K562 (cell line): Measurements from ENCODE around the gene CYLD. TPM values are rescaled to one million over a fixed set of nuclear protein-coding genes. Genes with fewer than 3 reads are reported as not detected.

ENCODE experiments used
- ATAC-seq: fragments of 200-7000 bp; cut with Tn5 transposase; 3 replicates; pipeline ENCODE4 v1.9.1; 2020; ENCODE audit warnings: moderate library complexity
- BruUV-seq: library from RNA; stranded (reverse); fragments of 400-500 nt; replicated peaks from 2 replicates; lab custom pipeline; 2021; lab: Mats Ljungman, UMichigan
- CTCF ChIA-PET: fragments of 300-600 bp; formaldehyde crosslinking; extraction: SDS; loops from one replicate; lab custom pipeline; 2021; ENCODE audit warnings: low intra/inter-chr PET ratio; lab: Yijun Ruan, JAX
- POLR2A ChIA-PET: fragments of 300-600, 350-650 bp; sonication (Branson Sonifier 250); formaldehyde crosslinking; extraction: SDS; loops from one replicate; lab custom pipeline; 2021; ENCODE audit warnings: antibody characterized with exemption, inconsistent platforms; lab: Yijun Ruan, JAX
- DNase-seq, 4 experiments: peaks; one replicate each; pipeline versions ENCODE4 v3.0.0 to v3.0.0-alpha.2; 2011 to 2018; ENCODE audit warnings: low spot score in 3 of 4, mixed read lengths in 3 of 4; ENCODE audit errors: extremely low read depth in 1 of 4
- FAIRE-seq: peaks from 2 replicates; lab custom pipeline; 2011; peaks lifted over from hg19 to GRCh38; lab: Jason Lieb, UNC
- H2AFZ ChIP-seq: 2 replicates; pipeline ENCODE4 v1.6.0; 2011; ENCODE audit warnings: low read depth, low read length, control low read depth, inconsistent platforms
- H3K27ac ChIP-seq: fragments of 200-600 bp; 3 replicates; pipeline ENCODE4 v1.8.0; 2011; ENCODE audit warnings: low read depth, mild to moderate bottlenecking, control low read depth, inconsistent platforms, low read length, moderate library complexity, mixed read lengths; ENCODE audit errors: extremely low read depth
- H3K27me3 ChIP-seq, 2 experiments: fragments of 300-600 bp in 1 of 2; 2 replicates in 1 of 2; 3 replicates in 1 of 2; pipeline versions ENCODE4 v1.6.0 to v1.8.0; 2011; ENCODE audit warnings: inconsistent platforms in 2 of 2, low read length in 2 of 2, mild to moderate bottlenecking in 1 of 2, mixed read lengths in 1 of 2, moderate library complexity in 1 of 2; ENCODE audit not compliant: control insufficient read depth in 2 of 2, insufficient read depth in 2 of 2
- H3K36me3 ChIP-seq: fragments of 300-600 bp; 3 replicates; pipeline ENCODE4 v1.8.0; 2011; ENCODE audit warnings: mild to moderate bottlenecking, low read length, inconsistent platforms; ENCODE audit not compliant: control insufficient read depth, insufficient read depth
- H3K4me1 ChIP-seq, 2 experiments: fragments of 200-600 bp in 1 of 2; replicated peaks in 1 of 2; 2 replicates in 1 of 2; 3 replicates in 1 of 2; pipeline versions ENCODE4 v1.5.1 to v1.8.0; 2011; ENCODE audit warnings: inconsistent platforms in 2 of 2, low read length in 2 of 2, mild to moderate bottlenecking in 1 of 2, mixed read lengths in 1 of 2, moderate library complexity in 1 of 2; ENCODE audit not compliant: control insufficient read depth in 2 of 2, insufficient read depth in 2 of 2
- H3K4me2 ChIP-seq: 2 replicates; pipeline ENCODE4 v1.6.1; 2011; ENCODE audit warnings: low read length, control low read depth, inconsistent platforms, mixed read lengths; ENCODE audit not compliant: insufficient read depth
- H3K4me3 ChIP-seq: fragments of 200-600 bp; sonication (generic), shearing (Covaris generic); 2 replicates; pipeline ENCODE4 v1.5.1; 2016; ENCODE audit warnings: control low read depth, inconsistent platforms
- H3K79me2 ChIP-seq: fragments of 200-600 bp; 3 replicates; pipeline ENCODE4 v1.8.0; 2011; ENCODE audit warnings: low read length, inconsistent platforms; ENCODE audit not compliant: control insufficient read depth, insufficient read depth
- H3K9ac ChIP-seq, 2 experiments: 2 replicates each; pipeline versions ENCODE4 v1.6.0 to v1.6.1; 2011; ENCODE audit warnings: low read depth in 2 of 2, low read length in 2 of 2, control low read depth in 1 of 2, inconsistent platforms in 1 of 2, mild to moderate bottlenecking in 1 of 2, mixed read lengths in 1 of 2; ENCODE audit not compliant: insufficient read depth in 1 of 2
- H3K9me1 ChIP-seq: one replicate; pipeline ENCODE4 v1.6.0; 2011; ENCODE audit warnings: inconsistent platforms, mild to moderate bottlenecking, low read length, moderate library complexity; ENCODE audit not compliant: control insufficient read depth, insufficient read depth
- H3K9me3 ChIP-seq: replicated peaks from 2 replicates; pipeline ENCODE4 v1.5.1; 2011; ENCODE audit warnings: low read depth, low read length, inconsistent platforms; ENCODE audit not compliant: control insufficient read depth, insufficient read depth
- H4K20me1 ChIP-seq: replicated peaks from 2 replicates; pipeline ENCODE4 v1.6.1; 2011; ENCODE audit warnings: low read length, inconsistent platforms, mixed read lengths; ENCODE audit not compliant: control insufficient read depth, insufficient read depth
- HDAC6 ChIP-seq: IDR thresholded peaks from 2 replicates; pipeline ENCODE4 v1.6.1; 2012; ENCODE audit warnings: low read depth, mild to moderate bottlenecking, control low read depth, inconsistent platforms, low read length, moderate library complexity
- HNRNPL ChIP-seq: fragments of 200-400 bp; formaldehyde crosslinking; IDR thresholded peaks from 2 replicates; pipeline ENCODE4 v1.6.1; 2017; ENCODE audit warnings: low read depth, mild to moderate bottlenecking, low read length
- HNRNPUL1 ChIP-seq: fragments of 200-400 bp; formaldehyde crosslinking; IDR thresholded peaks from 2 replicates; pipeline ENCODE4 v1.6.1; 2017; ENCODE audit warnings: low read length
- MYC ChIP-seq, 2 experiments: fragments of 250-450 bp in 1 of 2; sonication (Bioruptor Pico) in 1 of 2; IDR thresholded peaks; 2 replicates each; pipeline versions ENCODE4 v1.5.1 to v1.6.1; 2012 to 2021; ENCODE audit warnings: low read depth in 2 of 2, borderline replicate concordance in 1 of 2, improper control_type of control experiment in 1 of 2, low read length in 1 of 2, mild to moderate bottlenecking in 1 of 2, moderate library complexity in 1 of 2
- NFYB ChIP-seq: IDR thresholded peaks from 2 replicates; pipeline ENCODE4 v1.6.1; 2011; ENCODE audit warnings: mild to moderate bottlenecking, moderate library complexity; ENCODE audit not compliant: insufficient read length; ENCODE audit errors: extremely low read depth
- NR2C2 ChIP-seq, 2 experiments: fragments of 200-800 bp in 1 of 2; sonication (Bioruptor generic) in 1 of 2; sonication (generic) in 1 of 2; formaldehyde crosslinking in 1 of 2; IDR thresholded peaks; 2 replicates each; pipeline versions ENCODE4 v1.6.1 to v1.8.0; 2016 to 2022; ENCODE audit warnings: mild to moderate bottlenecking in 1 of 2, missing compliant biosample characterization in 1 of 2, missing genetic modification characterization in 1 of 2, missing genetic modification reagents in 1 of 2
- PHF8 ChIP-seq: fragments of 200-600 bp; sonication (generic); IDR thresholded peaks from 2 replicates; pipeline ENCODE4 v1.6.1; 2012; ENCODE audit warnings: mixed run types, mild to moderate bottlenecking, inconsistent platforms, low read length, moderate library complexity, borderline replicate concordance
- TAL1 ChIP-seq: fragments of 450-650 bp; IDR thresholded peaks from 2 replicates; pipeline ENCODE4 v1.6.1; 2016; ENCODE audit warnings: mild to moderate bottlenecking
- THRAP3 ChIP-seq: fragments of 450-650 bp; IDR thresholded peaks from 2 replicates; pipeline ENCODE4 v1.6.1; 2016; ENCODE audit warnings: mild to moderate bottlenecking, inconsistent platforms, borderline replicate concordance
- YBX1 ChIP-seq: fragments of 450-650 bp; IDR thresholded peaks from 2 replicates; pipeline ENCODE4 v1.7.1; 2016; ENCODE audit warnings: mild to moderate bottlenecking
- ZNF696 ChIP-seq: fragments of 250-450 bp; sonication (Bioruptor Pico); conservative IDR thresholded peaks from 2 replicates; pipeline ENCODE4 v1.4.0; 2020; ENCODE audit warnings: mild to moderate bottlenecking, moderate library complexity
- WGBS: fragments of 100-300 bp; shearing (Covaris generic); methylation state at CpG from one replicate; pipeline ENCODE4 v1.1.6; 2016; ENCODE audit warnings: low coverage, mixed read lengths; ENCODE audit not compliant: insufficient coverage; ENCODE audit errors: missing lambda C conversion rate; 5-methylcytosine and 5-hydroxymethylcytosine counted together
- in situ Hi-C: fragments of 300-500 bp; cut with MboI; formaldehyde crosslinking; loops from 4 replicates; pipeline ENCODE4 v1.15.0; 2018; ENCODE audit warnings: inconsistent platforms, mixed read lengths
- intact Hi-C: fragments of 100-400 bp; cut with micrococcal nuclease; formaldehyde crosslinking; loops from 2 replicates; pipeline ENCODE4 v1.14.2; 2022
- polyA plus RNA-seq, 8 experiments: library from polyadenylated mRNA; depleted of rRNA in 4 of 8; stranded (reverse) in 5 of 8; unstranded in 3 of 8; fragments of >200 nt; fragmentation: Nextera tagmentation in 2 of 8; fragmentation: Illumina TruSeq in 1 of 8; extraction: Ambion mirVana in 2 of 8; extraction: Trizol in 1 of 8; gene quantifications; 2 replicates each; pipeline versions ENCODE4 v1.2.1 to v1.2.3, GENCODE V29; 2011 to 2014; ENCODE audit warnings: inconsistent platforms in 1 of 8, missing spikeins in 1 of 8
- total RNA-seq, 7 experiments: library from RNA; depleted of rRNA in 6 of 7; stranded (reverse); fragments of >200 nt in 6 of 7; fragmentation: Illumina TruSeq in 2 of 7; extraction: Trizol in 2 of 7; gene quantifications; 2 replicates each; pipeline versions ENCODE4 v1.2.1 to v1.2.3, GENCODE V29; 2011 to 2021; ENCODE audit warnings: low replicate concordance in 1 of 7
- TF ChIP-seq, protein P1 (sequence below), 2 experiments: fragments of 450-650 bp in 1 of 2; sonication (generic) in 1 of 2; formaldehyde crosslinking in 1 of 2; IDR thresholded peaks in 1 of 2; conservative IDR thresholded peaks in 1 of 2; 2 replicates each; pipeline versions ENCODE4 v1.6.1 to v1.8.1; 2016 to 2023; ENCODE audit warnings: mild to moderate bottlenecking in 2 of 2, moderate library complexity in 2 of 2, inconsistent platforms in 1 of 2, missing genetic modification reagents in 1 of 2

The CYLD gene
- total and polyA plus RNA-seq, 9 of the 15 experiments (the other 6 are each of a cell fraction or from before 2014, with no cell fraction given), result 3.4 to 7.4 (median 5.3) TPM

DNA sequence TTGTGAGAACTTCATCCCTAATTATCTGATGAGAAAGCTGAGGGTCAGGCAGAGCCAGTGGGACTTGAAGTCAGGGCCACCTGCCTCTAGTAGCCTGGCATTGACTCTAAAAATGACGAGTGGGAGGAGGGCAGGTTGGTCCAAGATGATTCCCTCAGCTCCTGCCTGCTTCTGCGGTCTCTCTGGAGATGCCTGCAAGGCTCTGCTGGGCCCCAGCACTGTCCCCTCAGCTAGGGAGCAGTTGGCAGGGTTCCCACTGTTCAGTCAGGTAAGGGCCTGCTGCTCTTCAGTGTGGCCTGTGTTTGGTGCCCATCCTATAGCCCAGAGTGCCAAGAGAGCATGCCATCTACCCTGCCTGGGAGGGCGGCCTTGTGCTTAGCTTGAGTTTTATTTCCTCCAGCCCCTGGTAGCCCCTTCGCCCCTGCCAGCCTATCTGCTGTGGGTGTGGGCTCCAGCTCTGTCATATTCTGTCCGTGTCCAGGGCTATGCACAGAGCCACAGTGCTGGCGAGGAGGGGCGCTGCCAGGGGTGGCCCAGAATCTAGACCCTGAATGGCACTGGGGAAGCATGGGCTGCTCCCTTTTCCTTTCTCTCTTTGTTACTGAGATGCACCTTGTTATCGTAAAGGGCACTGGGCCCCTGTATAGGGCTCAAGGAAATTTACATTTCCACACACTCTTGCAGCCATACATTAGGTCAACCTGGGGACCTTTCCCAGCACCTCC lies 68.5 kb downstream of the CYLD start:
- H3K79me2 ChIP-seq, result no peaks in the 10 kb centered on the region

More for the DNA sequence above, 68.5 kb downstream of the CYLD start:
- DNase-seq (no peak), ATAC-seq (no peak), FAIRE-seq (no peak)
- H3K9me3 ChIP-seq, result no peaks in the 10 kb centered on the region
- no peak overlapping the region for H3K4me3 ChIP-seq
- no peaks in the 10 kb centered on the region for H3K9me1 ChIP-seq
- no peak for TF ChIP-seq NR2C2 (CRISPR knock-in tag; IDR thresholded peaks at IDR 0.05)
- TF ChIP-seq NR2C2 (tag; IDR thresholded peaks at IDR 0.05), result no peak
- TF ChIP-seq ZNF696 (CRISPR knock-in tag), result no peak
- no peak for TF ChIP-seq YBX1
- TF ChIP-seq PHF8, result no peak
- no peak for TF ChIP-seq HNRNPL
- no peak for TF ChIP-seq HNRNPUL1
- TF ChIP-seq NFYB, result no peak
- TF ChIP-seq HDAC6, result no peak
- no peak for TF ChIP-seq THRAP3
- no peak for TF ChIP-seq TAL1
- TF ChIP-seq MYC (IDR thresholded peaks at IDR 0.05; ENCODE audit: low read depth, low read length), result no peak
- TF ChIP-seq MYC (CRISPR knock-in tag; IDR thresholded peaks at IDR 0.05; ENCODE audit: borderline replicate concordance, low read depth), result no peak
- TF ChIP-seq, protein P1, sequence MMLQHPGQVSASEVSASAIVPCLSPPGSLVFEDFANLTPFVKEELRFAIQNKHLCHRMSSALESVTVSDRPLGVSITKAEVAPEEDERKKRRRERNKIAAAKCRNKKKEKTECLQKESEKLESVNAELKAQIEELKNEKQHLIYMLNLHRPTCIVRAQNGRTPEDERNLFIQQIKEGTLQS (IDR thresholded peaks at IDR 0.05), result no peak
- TF ChIP-seq, protein P1 (CRISPR knock-in tag; conservative IDR thresholded peaks at IDR 0.05), result no peak
- no peaks in the 10 kb centered on the region for H3K4me1 ChIP-seq
- H3K4me2 ChIP-seq, result no peak overlapping the region
- in situ Hi-C loops, result loop anchor here (10.0 kb wide), 1 partner anchor 436 kb away; no protein-coding TSS in a partner anchor
- no peak overlapping the region for H3K9ac ChIP-seq
- intact Hi-C loops, result no loop called here
- no peak overlapping the region for H2AFZ ChIP-seq
- no TSS peak for BruUV-seq
- POLR2A ChIA-PET, result interaction anchor here (1.3 kb wide), 1 partner anchor 14 kb away, joined by 3 read pairs; no protein-coding TSS in a partner anchor
- H3K27me3 ChIP-seq, result peaks cover 0 to 21% of the 10 kb centered on the region in 2 experiments; a peak in 3 of 5 replicates
- CTCF ChIA-PET, result no interaction called here
- H4K20me1 ChIP-seq, result no peaks in the 10 kb centered on the region; the same call in 1 of the 2 replicates
- H3K36me3 ChIP-seq, result no peaks in the 10 kb centered on the region
- no peak overlapping the region for H3K27ac ChIP-seq
- 2% methylated on average over 7 of the region's 8 CpGs for WGBS
